Measurements from ENCODE around the gene HSPA4. TPM values are rescaled to one million over a fixed set of nuclear protein-coding genes. Genes with fewer than 3 reads are reported as not detected.

HSPA4 gene
- total and polyA plus RNA-seq, 4 donors, result 22.1 to 39.7 (median 31.9) TPM

- TF ChIP-seq RXRA (IDR thresholded peaks at IDR 0.05), result no peak
- no peak overlapping the region for H3K27ac ChIP-seq (ENCODE audit: low read depth in 1 of 2, low read length in 2 of 2)
- WGBS, result 76% methylated on average over 4 of the region's 4 CpGs
- DNase-seq (ENCODE audit: low spot score), result no peak
- no peak overlapping the region for H3K9ac ChIP-seq (ENCODE audit: low read depth in 1 of 2, low read length in 2 of 2)
- H3K4me3 ChIP-seq (ENCODE audit: low read depth in 1 of 3, low read length in 3 of 3), result no peak overlapping the region
- H3K9me3 ChIP-seq (ENCODE audit: control insufficient read depth in 4 of 4, low read length in 3 of 4), result no peaks in the 10 kb centered on the region
- H3K27me3 ChIP-seq (ENCODE audit: control insufficient read depth in 4 of 4, insufficient read depth in 4 of 4, low read length in 3 of 4), result no peaks in the 10 kb centered on the region
- H3K36me3 ChIP-seq (ENCODE audit: control insufficient read depth in 4 of 4, insufficient read depth in 3 of 4, low read depth in 1 of 4, low read length in 3 of 4), result no peaks in the 10 kb centered on the region
- H3K4me1 ChIP-seq (ENCODE audit: control insufficient read depth in 4 of 4, insufficient read depth in 4 of 4, low read length in 3 of 4), result no peaks in the 10 kb centered on the region
These were observed 92.6 kb downstream of the HSPA4 start for GRCh38 chr5:133144245-133144981.

GRCh38 chr5:133145436-133146170 is 93.8 kb downstream of the HSPA4 start:
- no peak for TF ChIP-seq RAD21 (IDR thresholded peaks at IDR 0.05)
- no peak for TF ChIP-seq MAX (IDR thresholded peaks at IDR 0.05)
- no peak for TF ChIP-seq HNF4A (conservative IDR thresholded peaks at IDR 0.05)
- no peak for TF ChIP-seq REST (IDR thresholded peaks at IDR 0.05)
- no peak for TF ChIP-seq ZBTB33 (IDR thresholded peaks at IDR 0.05)
- TF ChIP-seq FOXA1 (IDR thresholded peaks at IDR 0.05), result no peak
- no peak for TF ChIP-seq CTCF (IDR thresholded peaks at IDR 0.05; ENCODE audit: low read depth, low read length, missing input control)
- no peak for TF ChIP-seq RXRA (IDR thresholded peaks at IDR 0.05)
- no peak for TF ChIP-seq JUND (IDR thresholded peaks at IDR 0.05)
- TF ChIP-seq NR2F2 (IDR thresholded peaks at IDR 0.05), result no peak
- TF ChIP-seq EGR1 (IDR thresholded peaks at IDR 0.05; ENCODE audit: low read depth in 2 of 2), result no peak
- TF ChIP-seq YY1 (IDR thresholded peaks at IDR 0.05), result no peak
- TF ChIP-seq HNF4G (IDR thresholded peaks at IDR 0.05), result no peak
- Histone ChIP-seq H3K36me3 (ENCODE audit: control insufficient read depth in 4 of 4, insufficient read depth in 3 of 4, low read depth in 1 of 4, low read length in 3 of 4) (no peaks in the 10 kb centered on the region), H3K9ac (ENCODE audit: low read depth in 1 of 2, low read length in 2 of 2) (no peak overlapping the region), H3K27me3 (ENCODE audit: control insufficient read depth in 4 of 4, insufficient read depth in 4 of 4, low read length in 3 of 4) (no peaks in the 10 kb centered on the region), H3K4me1 (ENCODE audit: control insufficient read depth in 4 of 4, insufficient read depth in 4 of 4, low read length in 3 of 4) (no peaks in the 10 kb centered on the region), H3K27ac (ENCODE audit: low read depth in 1 of 2, low read length in 2 of 2) (no peak overlapping the region), H3K4me3 (ENCODE audit: low read depth in 1 of 3, low read length in 3 of 3) (no peak overlapping the region), H3K9me3 (ENCODE audit: control insufficient read depth in 4 of 4, low read length in 3 of 4) (no peaks in the 10 kb centered on the region)
- 84% methylated on average over 11 of the region's 11 CpGs for WGBS
- no peak for DNase-seq (ENCODE audit: low spot score)

All from liver (tissue), 9 donors.